ENCODE results near the gene LHFPL2. TPM values are rescaled to one million over a fixed set of nuclear protein-coding genes. Genes with fewer than 3 reads are reported as not detected.

The LHFPL2 gene
- total RNA-seq, 2 donors from 2014 or later: 30.1 to 72.6 TPM

DNA sequence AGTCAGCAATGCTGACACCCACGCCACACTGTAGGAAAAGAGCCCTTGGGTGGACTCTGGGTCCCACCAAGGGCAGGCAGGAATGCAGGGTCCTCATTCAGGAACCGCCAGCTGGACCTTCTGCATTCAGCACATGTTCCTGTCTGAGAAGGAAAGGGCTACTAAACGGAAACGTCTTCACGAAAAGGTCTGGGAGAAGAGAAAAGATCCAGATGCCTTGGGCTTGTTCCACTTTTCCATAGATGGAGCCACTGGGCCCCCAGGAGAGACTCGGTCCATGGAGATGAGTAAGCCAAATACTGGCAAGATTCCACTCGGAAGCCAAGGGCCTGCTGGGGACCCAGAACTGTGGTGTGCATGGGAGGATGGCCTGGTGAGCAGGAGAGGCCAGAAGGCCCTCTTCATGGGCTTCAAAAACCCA is 38.4 kb downstream of the LHFPL2 start:
- Histone ChIP-seq H3K4me1 (ENCODE audit: control insufficient read depth in 1 of 2, low read depth in 2 of 2) (peaks cover 10 to 59% of the 10 kb centered on the region in 2 donors), H3K27me3 (replicated peaks; ENCODE audit: insufficient read depth) (no peaks in the 10 kb centered on the region), H3K36me3 (no peaks in the 10 kb centered on the region), H3K4me3 (no peak overlapping the region), H3K27ac (peak overlapping the region in 1 of 2 donors; percentile 37), H3K9me3 (no peaks in the 10 kb centered on the region)
- TF ChIP-seq, protein P1, sequence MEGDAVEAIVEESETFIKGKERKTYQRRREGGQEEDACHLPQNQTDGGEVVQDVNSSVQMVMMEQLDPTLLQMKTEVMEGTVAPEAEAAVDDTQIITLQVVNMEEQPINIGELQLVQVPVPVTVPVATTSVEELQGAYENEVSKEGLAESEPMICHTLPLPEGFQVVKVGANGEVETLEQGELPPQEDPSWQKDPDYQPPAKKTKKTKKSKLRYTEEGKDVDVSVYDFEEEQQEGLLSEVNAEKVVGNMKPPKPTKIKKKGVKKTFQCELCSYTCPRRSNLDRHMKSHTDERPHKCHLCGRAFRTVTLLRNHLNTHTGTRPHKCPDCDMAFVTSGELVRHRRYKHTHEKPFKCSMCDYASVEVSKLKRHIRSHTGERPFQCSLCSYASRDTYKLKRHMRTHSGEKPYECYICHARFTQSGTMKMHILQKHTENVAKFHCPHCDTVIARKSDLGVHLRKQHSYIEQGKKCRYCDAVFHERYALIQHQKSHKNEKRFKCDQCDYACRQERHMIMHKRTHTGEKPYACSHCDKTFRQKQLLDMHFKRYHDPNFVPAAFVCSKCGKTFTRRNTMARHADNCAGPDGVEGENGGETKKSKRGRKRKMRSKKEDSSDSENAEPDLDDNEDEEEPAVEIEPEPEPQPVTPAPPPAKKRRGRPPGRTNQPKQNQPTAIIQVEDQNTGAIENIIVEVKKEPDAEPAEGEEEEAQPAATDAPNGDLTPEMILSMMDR (IDR thresholded peaks at IDR 0.05): no peak
- DNase-seq (ENCODE audit: low spot score) (no peak), ATAC-seq (ENCODE audit: insufficient number of reproducible peaks, low FRiP score, low read depth) (no peak)

DNA sequence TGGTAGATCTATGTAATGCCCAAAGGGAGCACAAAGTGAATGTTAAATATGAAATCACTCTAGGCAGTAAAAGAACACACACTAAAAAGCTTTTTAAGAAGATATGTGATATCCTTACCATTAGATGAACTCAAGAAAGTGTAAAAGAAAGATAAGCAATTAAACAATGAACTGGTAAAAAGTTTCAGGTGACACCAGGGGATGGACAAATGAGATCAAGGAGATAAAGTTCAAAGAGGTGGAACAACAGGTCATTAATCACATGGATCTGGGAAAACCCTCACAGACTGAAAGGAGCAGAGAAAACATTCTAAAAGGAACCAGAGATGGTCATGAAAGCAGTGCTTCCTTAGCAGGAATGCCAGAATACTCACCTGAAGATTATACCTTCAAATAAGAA is 40.7 kb downstream of the LHFPL2 start:
- DNase-seq (ENCODE audit: low spot score): no peak
- TF ChIP-seq, protein P1 (IDR thresholded peaks at IDR 0.05): no peak
- no peaks in the 10 kb centered on the region for H3K27me3 ChIP-seq (replicated peaks; ENCODE audit: insufficient read depth)
- no peaks in the 10 kb centered on the region for H3K9me3 ChIP-seq
- H3K27ac ChIP-seq: no peak overlapping the region
- no peak for ATAC-seq (ENCODE audit: insufficient number of reproducible peaks, low FRiP score, low read depth)
- H3K4me1 ChIP-seq (ENCODE audit: control insufficient read depth in 1 of 2, low read depth in 2 of 2): peaks cover 10 to 68% of the 10 kb centered on the region in 2 donors
- no peak overlapping the region for H3K4me3 ChIP-seq
- H3K36me3 ChIP-seq: no peaks in the 10 kb centered on the region

DNA sequence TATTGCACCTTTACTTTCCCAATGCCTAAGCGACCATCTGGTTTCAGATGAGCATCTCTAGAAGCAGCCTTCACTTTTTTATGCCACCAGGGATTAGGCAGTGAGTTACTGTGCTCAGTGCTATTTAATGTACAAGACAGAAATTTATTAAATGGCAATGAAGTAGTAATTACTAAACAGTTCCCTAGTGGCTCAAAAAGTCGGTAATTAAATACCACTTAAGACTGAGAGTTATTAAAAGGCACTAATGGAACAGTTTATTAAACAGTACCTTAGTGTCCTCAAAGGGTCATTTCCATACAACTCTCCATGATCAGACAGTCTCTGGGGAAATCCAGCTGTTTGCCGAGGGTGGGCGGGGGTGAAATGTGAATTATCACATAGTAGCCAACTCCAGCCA is 42.3 kb downstream of the LHFPL2 start:
- TF ChIP-seq, protein P1 (IDR thresholded peaks at IDR 0.05): no peak
- H3K4me3 ChIP-seq: no peak overlapping the region
- H3K36me3 ChIP-seq: no peaks in the 10 kb centered on the region
- H3K27me3 ChIP-seq (replicated peaks; ENCODE audit: insufficient read depth): no peaks in the 10 kb centered on the region
- no peak overlapping the region for H3K27ac ChIP-seq
- H3K4me1 ChIP-seq (ENCODE audit: control insufficient read depth in 1 of 2, low read depth in 2 of 2): peaks cover 10 to 60% of the 10 kb centered on the region in 2 donors
- ATAC-seq (ENCODE audit: insufficient number of reproducible peaks, low FRiP score, low read depth) (no peak), DNase-seq (ENCODE audit: low spot score) (no peak)
- H3K9me3 ChIP-seq: no peaks in the 10 kb centered on the region

DNA sequence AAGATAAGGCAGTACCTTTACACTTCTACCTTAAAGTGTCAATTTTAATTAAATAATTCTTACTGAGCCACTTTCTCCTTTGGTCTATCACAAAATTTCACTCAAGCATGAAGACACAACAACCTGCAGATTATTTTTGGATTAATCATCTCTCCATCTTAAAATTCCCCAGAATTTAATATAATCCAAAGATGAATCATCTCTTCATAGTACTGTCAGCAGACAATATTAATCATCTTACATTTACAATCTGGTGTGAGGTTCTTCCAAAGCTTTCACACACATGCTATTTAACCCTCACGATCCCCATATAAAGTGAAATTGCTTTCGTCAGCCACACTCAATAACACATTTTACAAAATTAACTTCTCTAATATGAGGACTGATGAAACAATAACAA is 43.0 kb downstream of the LHFPL2 start:
- Histone ChIP-seq H3K4me3 (no peak overlapping the region), H3K27ac (no peak overlapping the region), H3K36me3 (no peaks in the 10 kb centered on the region), H3K9me3 (no peaks in the 10 kb centered on the region), H3K4me1 (ENCODE audit: control insufficient read depth in 1 of 2, low read depth in 2 of 2) (peaks cover 13 to 60% of the 10 kb centered on the region in 2 donors), H3K27me3 (replicated peaks; ENCODE audit: insufficient read depth) (no peaks in the 10 kb centered on the region)
- TF ChIP-seq, protein P1 (IDR thresholded peaks at IDR 0.05): no peak
- ATAC-seq (ENCODE audit: insufficient number of reproducible peaks, low FRiP score, low read depth) (no peak), DNase-seq (ENCODE audit: low spot score) (no peak)

DNA sequence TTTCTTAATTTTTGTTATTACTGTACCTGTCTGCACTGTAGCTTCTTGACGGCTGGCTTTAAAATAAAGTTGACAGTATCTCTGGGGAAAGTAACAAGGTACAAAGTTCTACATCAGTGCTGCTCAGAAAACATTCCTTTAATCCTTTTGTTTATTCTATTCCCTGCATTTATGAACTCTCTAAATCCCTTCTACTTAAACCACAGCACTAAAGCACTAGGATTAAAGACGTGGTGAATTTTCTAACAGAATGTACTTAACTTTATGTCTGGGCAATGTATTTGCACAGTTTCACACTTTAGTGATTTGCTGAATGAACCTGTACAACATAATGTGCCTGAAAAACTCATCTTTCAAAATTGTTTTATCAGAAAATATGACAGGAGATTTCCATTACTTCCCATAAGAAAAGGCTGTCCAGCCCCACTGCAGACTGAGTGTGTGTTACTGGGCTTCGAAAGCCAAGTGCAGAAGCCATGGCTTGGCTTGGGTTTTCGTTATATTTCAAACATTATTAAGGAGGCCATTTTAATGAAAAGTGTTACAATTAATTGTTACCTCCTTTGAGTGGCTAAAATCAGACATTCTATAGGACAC is 43.8 kb downstream of the LHFPL2 start:
- Histone ChIP-seq H3K27me3 (replicated peaks; ENCODE audit: insufficient read depth) (no peaks in the 10 kb centered on the region), H3K4me3 (no peak overlapping the region), H3K4me1 (ENCODE audit: control insufficient read depth in 1 of 2, low read depth in 2 of 2) (peaks cover 9 to 60% of the 10 kb centered on the region in 2 donors), H3K9me3 (no peaks in the 10 kb centered on the region), H3K36me3 (no peaks in the 10 kb centered on the region), H3K27ac (no peak overlapping the region)
- TF ChIP-seq, protein P1 (IDR thresholded peaks at IDR 0.05): no peak
- DNase-seq (ENCODE audit: low spot score) (no peak), ATAC-seq (ENCODE audit: insufficient number of reproducible peaks, low FRiP score, low read depth) (no peak)
